ENCODE measurements around the gene ARID3B. TPM values are rescaled to one million over a fixed set of nuclear protein-coding genes. Genes with fewer than 3 reads are reported as not detected.

Gene ARID3B
- total RNA-seq, 1 donor from 2014 or later, result 31.5 TPM

DNA sequence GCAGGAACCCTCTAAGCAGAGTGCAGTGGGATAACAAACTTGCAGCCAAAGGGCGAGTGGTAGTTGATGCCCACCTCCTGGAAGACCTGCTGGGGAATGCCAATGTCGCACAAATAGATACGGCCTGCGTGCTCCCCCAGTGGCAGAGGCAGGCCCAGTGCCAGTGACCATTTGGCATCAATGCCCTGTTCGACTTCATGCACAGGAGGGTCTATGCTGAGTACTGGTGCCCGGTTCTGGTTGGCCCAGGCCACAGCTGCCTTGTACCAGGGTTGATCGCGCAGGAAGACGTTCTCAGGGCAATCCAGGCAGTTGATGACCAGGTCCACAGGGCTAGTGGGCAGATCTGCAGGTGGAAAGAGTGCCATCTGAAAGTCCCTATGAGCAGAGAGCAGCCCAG is 91.6 kb downstream of the ARID3B start:
- H3K27me3 ChIP-seq, result no peaks in the 10 kb centered on the region
- no peak for DNase-seq (ENCODE audit: low spot score)
- Mint-ChIP-seq H3K27me3 (ENCODE audit: insufficient read depth, low read depth) (peaks cover 6% of the 10 kb centered on the region), H3K27ac (no peak overlapping the region), H3K9me3 (no peaks in the 10 kb centered on the region), H3K4me3 (no peak overlapping the region), H3K36me3 (peaks cover 12% of the 10 kb centered on the region), H3K4me1 (no peaks in the 10 kb centered on the region)
- H3K4me2 ChIP-seq, result no peak overlapping the region
- H3K27ac ChIP-seq, result no peak overlapping the region
- H2AFZ ChIP-seq (replicated peaks), result no peak overlapping the region
- no peaks in the 10 kb centered on the region for H3K79me2 ChIP-seq (ENCODE audit: low read depth)
- H3K4me3 ChIP-seq, result no peak overlapping the region
- peaks cover 5% of the 10 kb centered on the region for H3K36me3 ChIP-seq
- no peak overlapping the region for H3K9ac ChIP-seq
- H3K9me3 ChIP-seq (ENCODE audit: low read depth), result no peaks in the 10 kb centered on the region
- TF ChIP-seq EZH2phosphoT487 (IDR thresholded peaks at IDR 0.05), result no peak
- no peak for TF ChIP-seq EZH2 (IDR thresholded peaks at IDR 0.05)
- no peak for TF ChIP-seq CTCF (IDR thresholded peaks at IDR 0.05)
- no peaks in the 10 kb centered on the region for H3K4me1 ChIP-seq
- H3F3A ChIP-seq (ENCODE audit: low read depth), result peaks cover 2% of the 10 kb centered on the region
- H4K20me1 ChIP-seq (ENCODE audit: low read depth), result peaks cover 64% of the 10 kb centered on the region

GRCh38 chr15:74633781-74634180 is 92.8 kb downstream of the ARID3B start:
- Histone ChIP-seq H3K4me3 (no peak overlapping the region), H3K4me1 (no peaks in the 10 kb centered on the region), H3F3A (ENCODE audit: low read depth) (peaks cover 2% of the 10 kb centered on the region), H4K20me1 (ENCODE audit: low read depth) (peaks cover 63% of the 10 kb centered on the region), H3K36me3 (peaks cover 5% of the 10 kb centered on the region), H3K4me2 (no peak overlapping the region), H3K27ac (no peak overlapping the region), H2AFZ (replicated peaks) (no peak overlapping the region), H3K27me3 (no peaks in the 10 kb centered on the region), H3K79me2 (ENCODE audit: low read depth) (no peaks in the 10 kb centered on the region), H3K9ac (no peak overlapping the region), H3K9me3 (ENCODE audit: low read depth) (no peaks in the 10 kb centered on the region)
- peaks cover under 1% of the 10 kb centered on the region for H3K27me3 Mint-ChIP-seq (ENCODE audit: insufficient read depth, low read depth)
- H3K9me3 Mint-ChIP-seq, result no peaks in the 10 kb centered on the region
- TF ChIP-seq CTCF (IDR thresholded peaks at IDR 0.05) (no peak), EZH2phosphoT487 (IDR thresholded peaks at IDR 0.05) (no peak), EZH2 (IDR thresholded peaks at IDR 0.05) (no peak)
- H3K27ac Mint-ChIP-seq, result no peak overlapping the region
- peaks cover 9% of the 10 kb centered on the region for H3K36me3 Mint-ChIP-seq
- H3K4me1 Mint-ChIP-seq, result no peaks in the 10 kb centered on the region
- no peak for DNase-seq (ENCODE audit: low spot score)
- no peak overlapping the region for H3K4me3 Mint-ChIP-seq

DNA sequence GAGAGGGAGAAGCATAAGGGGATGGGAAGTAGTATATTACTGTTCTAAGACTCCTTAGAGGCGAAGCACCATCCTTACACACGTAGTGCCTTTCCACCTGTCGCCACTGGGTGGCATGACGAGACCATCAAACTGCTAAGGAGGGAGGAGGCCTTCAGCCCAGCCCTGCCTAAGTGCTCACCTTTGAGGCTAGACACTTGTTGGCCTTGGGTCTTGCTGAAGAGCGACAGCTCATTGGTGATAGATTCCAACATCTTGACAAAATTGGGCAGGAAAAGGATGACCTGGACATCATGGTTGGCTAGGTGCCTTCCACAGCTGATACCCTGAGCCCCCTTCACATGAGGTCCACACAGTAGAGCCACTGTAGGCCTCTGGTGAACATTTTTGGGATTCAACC is 94.2 kb downstream of the ARID3B start:
- no peak overlapping the region for H3K27ac ChIP-seq
- no peak overlapping the region for H3K4me2 ChIP-seq
- no peaks in the 10 kb centered on the region for H3K79me2 ChIP-seq (ENCODE audit: low read depth)
- no peaks in the 10 kb centered on the region for H3K4me1 ChIP-seq
- peaks cover 58% of the 10 kb centered on the region for H4K20me1 ChIP-seq (ENCODE audit: low read depth)
- no peaks in the 10 kb centered on the region for H3K4me1 Mint-ChIP-seq
- H3K27ac Mint-ChIP-seq, result no peak overlapping the region
- no peaks in the 10 kb centered on the region for H3K9me3 Mint-ChIP-seq
- H3K9me3 ChIP-seq (ENCODE audit: low read depth), result no peaks in the 10 kb centered on the region
- no peak overlapping the region for H3K9ac ChIP-seq
- H3K27me3 ChIP-seq, result no peaks in the 10 kb centered on the region
- peak; percentile 78 for DNase-seq (ENCODE audit: low spot score)
- no peak overlapping the region for H3K4me3 Mint-ChIP-seq
- peaks cover 9% of the 10 kb centered on the region for H3K36me3 Mint-ChIP-seq
- peaks cover 2% of the 10 kb centered on the region for H3F3A ChIP-seq (ENCODE audit: low read depth)
- no peak overlapping the region for H3K4me3 ChIP-seq
- TF ChIP-seq CTCF (IDR thresholded peaks at IDR 0.05) (peak; percentile 93), EZH2phosphoT487 (IDR thresholded peaks at IDR 0.05) (no peak), EZH2 (IDR thresholded peaks at IDR 0.05) (no peak)
- H3K27me3 Mint-ChIP-seq (ENCODE audit: insufficient read depth, low read depth), result no peaks in the 10 kb centered on the region
- no peak overlapping the region for H2AFZ ChIP-seq (replicated peaks)
- H3K36me3 ChIP-seq, result peaks cover 5% of the 10 kb centered on the region
